ENCODE results near the gene QRSL1.

DNA sequence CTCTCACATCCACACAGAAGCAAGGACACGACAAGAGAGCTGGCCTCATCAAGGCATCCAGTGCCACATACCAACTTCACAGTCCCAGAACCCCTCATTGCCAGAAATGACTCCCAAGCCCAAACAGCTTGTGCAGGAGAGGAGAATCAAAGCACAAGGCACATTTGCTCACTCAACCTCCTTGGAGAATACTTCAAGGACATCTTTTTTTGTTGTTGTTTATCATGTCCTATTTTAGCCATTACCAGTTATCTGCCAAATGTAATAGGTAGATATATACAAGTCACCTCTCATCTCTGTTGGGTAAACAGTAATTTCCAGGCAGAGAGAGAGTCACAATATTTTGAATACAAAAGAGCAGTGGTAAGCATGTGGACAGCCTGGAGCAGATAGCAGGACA, 47.9 kb upstream of the QRSL1 start:
- TF ChIP-seq RFX5 (IDR thresholded peaks at IDR 0.05; ENCODE audit: low read length) = no peak
- no peak for TF ChIP-seq TAF1 (IDR thresholded peaks at IDR 0.05; ENCODE audit: borderline replicate concordance, low read depth, low read length)
- TF ChIP-seq, protein P1, sequence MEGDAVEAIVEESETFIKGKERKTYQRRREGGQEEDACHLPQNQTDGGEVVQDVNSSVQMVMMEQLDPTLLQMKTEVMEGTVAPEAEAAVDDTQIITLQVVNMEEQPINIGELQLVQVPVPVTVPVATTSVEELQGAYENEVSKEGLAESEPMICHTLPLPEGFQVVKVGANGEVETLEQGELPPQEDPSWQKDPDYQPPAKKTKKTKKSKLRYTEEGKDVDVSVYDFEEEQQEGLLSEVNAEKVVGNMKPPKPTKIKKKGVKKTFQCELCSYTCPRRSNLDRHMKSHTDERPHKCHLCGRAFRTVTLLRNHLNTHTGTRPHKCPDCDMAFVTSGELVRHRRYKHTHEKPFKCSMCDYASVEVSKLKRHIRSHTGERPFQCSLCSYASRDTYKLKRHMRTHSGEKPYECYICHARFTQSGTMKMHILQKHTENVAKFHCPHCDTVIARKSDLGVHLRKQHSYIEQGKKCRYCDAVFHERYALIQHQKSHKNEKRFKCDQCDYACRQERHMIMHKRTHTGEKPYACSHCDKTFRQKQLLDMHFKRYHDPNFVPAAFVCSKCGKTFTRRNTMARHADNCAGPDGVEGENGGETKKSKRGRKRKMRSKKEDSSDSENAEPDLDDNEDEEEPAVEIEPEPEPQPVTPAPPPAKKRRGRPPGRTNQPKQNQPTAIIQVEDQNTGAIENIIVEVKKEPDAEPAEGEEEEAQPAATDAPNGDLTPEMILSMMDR (IDR thresholded peaks at IDR 0.05) = no peak
- TF ChIP-seq EZH2phosphoT487 (IDR thresholded peaks at IDR 0.05; ENCODE audit: borderline replicate concordance, low read depth) = no peak
- TF ChIP-seq RXRA (IDR thresholded peaks at IDR 0.05; ENCODE audit: borderline replicate concordance, low read depth) = no peak
- no peak for TF ChIP-seq GATA2 (CRISPR knock-in tag; IDR thresholded peaks at IDR 0.05)
- no peak for TF ChIP-seq GABPA (IDR thresholded peaks at IDR 0.05; ENCODE audit: low read depth)

Data from SK-N-SH (cell line).